Endothelial cell of umbilical vein (primary cell): ENCODE results near the gene MTMR3. TPM values are rescaled to one million over a fixed set of nuclear protein-coding genes. Genes with fewer than 3 reads are reported as not detected.

ENCODE experiments used
- BruUV-seq: library from RNA; stranded (reverse); fragments of 400-500 nt; replicated peaks from 2 replicates; lab custom pipeline; 2021; lab: Mats Ljungman, UMichigan
- CTCF ChIA-PET: fragments of 300-600, 350-600 bp; sonication (Branson Sonifier 250); formaldehyde crosslinking; loops from one replicate; lab custom pipeline; 2021; ENCODE audit warnings: antibody characterized with exemption, inconsistent platforms; lab: Charles Lee
- POLR2A ChIA-PET: fragments of 300-600, 350-600 bp; sonication (Branson Sonifier 250); formaldehyde crosslinking; loops from one replicate; lab custom pipeline; 2021; ENCODE audit warnings: antibody characterized with exemption, inconsistent platforms; lab: Charles Lee
- DNase-seq: peaks from one replicate; pipeline ENCODE4 v3.0.0-alpha.2; 2011; ENCODE audit warnings: low read depth, low spot score
- FAIRE-seq: peaks from 2 replicates; lab custom pipeline; 2011; peaks lifted over from hg19 to GRCh38; lab: Jason Lieb, UNC
- H2AFZ ChIP-seq: 2 replicates; pipeline ENCODE4 v1.6.0; 2012; ENCODE audit warnings: low read depth, low read length, control low read depth, inconsistent platforms
- H3K27ac ChIP-seq: 2 replicates; pipeline ENCODE4 v1.5.1; 2011; ENCODE audit warnings: low read depth, mild to moderate bottlenecking, control low read depth, low read length, moderate library complexity; ENCODE audit not compliant: insufficient read depth
- H3K27me3 ChIP-seq, 2 experiments: 2 replicates each; pipeline versions ENCODE4 v1.6.0 to v1.6.1; 2011; ENCODE audit warnings: low read length in 2 of 2, mixed read lengths in 1 of 2; ENCODE audit not compliant: control insufficient read depth in 2 of 2, insufficient read depth in 2 of 2
- H3K36me3 ChIP-seq, 2 experiments: 2 replicates in 1 of 2; 3 replicates in 1 of 2; pipeline ENCODE4 v1.5.1; 2011; ENCODE audit warnings: low read length in 2 of 2, mild to moderate bottlenecking in 1 of 2, moderate library complexity in 1 of 2; ENCODE audit not compliant: control insufficient read depth in 2 of 2, insufficient read depth in 2 of 2; ENCODE audit errors: extremely low read depth in 1 of 2
- H3K4me1 ChIP-seq: 3 replicates; pipeline ENCODE4 v1.5.1; 2011; ENCODE audit warnings: mild to moderate bottlenecking, low read length; ENCODE audit not compliant: control insufficient read depth, insufficient read depth; ENCODE audit errors: extremely low read depth
- H3K4me2 ChIP-seq: 2 replicates; pipeline ENCODE4 v1.6.1; 2011; ENCODE audit warnings: low read length, control low read depth, mixed read lengths; ENCODE audit not compliant: insufficient read depth
- H3K4me3 ChIP-seq, 3 experiments: fragments of 200-600 bp in 1 of 3; sonication (generic), shearing (Covaris generic) in 1 of 3; replicated peaks in 1 of 3; 2 replicates each; pipeline ENCODE4 v1.5.1; 2011 to 2016; ENCODE audit warnings: control low read depth in 3 of 3, low read length in 3 of 3, mild to moderate bottlenecking in 2 of 3, inconsistent platforms in 1 of 3, low read depth in 1 of 3, moderate library complexity in 1 of 3; ENCODE audit not compliant: insufficient read depth in 1 of 3
- H3K79me2 ChIP-seq: 2 replicates; pipeline ENCODE4 v1.6.0; 2012; ENCODE audit warnings: low read length, inconsistent platforms; ENCODE audit not compliant: control insufficient read depth, insufficient read depth
- H3K9ac ChIP-seq: replicated peaks from 2 replicates; pipeline ENCODE3; 2011; ENCODE audit warnings: low read length, control low read depth; ENCODE audit not compliant: insufficient read depth; ENCODE audit errors: extremely low read depth
- H3K9me1 ChIP-seq: replicated peaks from 3 replicates; pipeline ENCODE4 v1.6.0; 2011; ENCODE audit warnings: mild to moderate bottlenecking, low read length; ENCODE audit not compliant: control insufficient read depth, insufficient read depth; ENCODE audit errors: extremely low read depth
- H3K9me3 ChIP-seq: replicated peaks from 2 replicates; pipeline ENCODE4 v1.5.1; 2012; ENCODE audit warnings: low read length, inconsistent platforms; ENCODE audit not compliant: control insufficient read depth, insufficient read depth
- H4K20me1 ChIP-seq: replicated peaks from 2 replicates; pipeline ENCODE3; 2011; ENCODE audit warnings: mild to moderate bottlenecking, low read length; ENCODE audit not compliant: control insufficient read depth, insufficient read depth; ENCODE audit errors: extremely low read depth
- CTCF ChIP-seq, 2 donors: IDR thresholded peaks; 1 replicate in 1 of 2; 2 replicates in 1 of 2; pipeline ENCODE4 v1.5.1; 2011; ENCODE audit warnings: low read length in 2 of 2, mild to moderate bottlenecking in 2 of 2, moderate library complexity in 2 of 2, control low read depth in 1 of 2, inconsistent platforms in 1 of 2, low read depth in 1 of 2; ENCODE audit not compliant: insufficient read depth in 1 of 2; ENCODE audit errors: extremely low read depth in 1 of 2
- EZH2 ChIP-seq: IDR thresholded peaks from 2 replicates; pipeline ENCODE4 v1.6.1; 2012; ENCODE audit warnings: borderline replicate concordance, low read depth, mild to moderate bottlenecking, moderate library complexity, low read length, inconsistent platforms; ENCODE audit not compliant: severe bottlenecking
- FOS ChIP-seq: IDR thresholded peaks from 2 replicates; pipeline ENCODE4 v1.6.1; 2011; ENCODE audit warnings: mild to moderate bottlenecking, low read length, moderate library complexity, borderline replicate concordance; ENCODE audit not compliant: insufficient read depth
- GATA2 ChIP-seq: IDR thresholded peaks from 2 replicates; pipeline ENCODE4 v1.7.0; 2011; ENCODE audit warnings: low read depth, mild to moderate bottlenecking, moderate library complexity, mixed read lengths, low read length; ENCODE audit not compliant: insufficient read length, insufficient read depth
- JUN ChIP-seq: IDR thresholded peaks from 2 replicates; pipeline ENCODE4 v1.6.1; 2011; ENCODE audit warnings: borderline replicate concordance, low read depth; ENCODE audit not compliant: insufficient read length, insufficient read depth
- MAX ChIP-seq: IDR thresholded peaks from 2 replicates; pipeline ENCODE4 v1.6.1; 2011; ENCODE audit not compliant: insufficient read depth, insufficient read length
- MYC ChIP-seq: IDR thresholded peaks from one replicate; pipeline ENCODE4 v1.6.1; 2011; ENCODE audit warnings: mild to moderate bottlenecking, low read depth, low read length
- POLR2A ChIP-seq: IDR thresholded peaks from 2 replicates; pipeline ENCODE4 v1.6.1; 2012; ENCODE audit warnings: low read depth, mild to moderate bottlenecking, control low read depth, low read length
- POLR2AphosphoS5 ChIP-seq: IDR thresholded peaks from 2 replicates; pipeline ENCODE4 v1.6.1; 2012; ENCODE audit warnings: low read depth, mild to moderate bottlenecking, control low read depth, low read length, moderate library complexity; ENCODE audit not compliant: insufficient read depth
- dilution Hi-C: fragments of 300-500 bp; cut with MboI; formaldehyde crosslinking; loops from one replicate; pipeline ENCODE4 v1.15.0; 2019; ENCODE audit warnings: low sequenced_read_pairs; ENCODE audit not compliant: extremely low pct_ligation_motif_present
- intact Hi-C: fragments of 100-400 bp; cut with micrococcal nuclease; formaldehyde crosslinking; loops from one replicate; pipeline ENCODE4 v1.10.0; 2022
- polyA plus RNA-seq, 4 experiments: library from polyadenylated mRNA; depleted of rRNA in 3 of 4; stranded (reverse) in 3 of 4; unstranded in 1 of 4; fragments of >200 nt; gene quantifications; 2 replicates each; pipeline versions ENCODE4 v1.2.1 to v1.2.3, GENCODE V29; 2011 to 2012; ENCODE audit warnings: missing spikeins in 1 of 4
- total RNA-seq: library from RNA; stranded (reverse); gene quantifications from 2 replicates; pipeline ENCODE4 v1.2.3, GENCODE V29; 2021

MTMR3 gene
- total and polyA plus RNA-seq, 2 donors (not counting 3 experiments of a cell fraction or from before 2014, with no cell fraction given): 30.1 to 36.5 TPM

GRCh38 chr22:29987137-29987536, 104.2 kb downstream of the MTMR3 start:
- Histone ChIP-seq H3K9ac (no peak overlapping the region), H3K4me1 (no peaks in the 10 kb centered on the region), H3K27me3 (no peaks in the 10 kb centered on the region), H4K20me1 (no peaks in the 10 kb centered on the region), H3K4me3 (no peak overlapping the region), H2AFZ (no peak overlapping the region), H3K36me3 (peaks cover 0 to 3% of the 10 kb centered on the region in 2 experiments), H3K79me2 (no peaks in the 10 kb centered on the region), H3K9me3 (no peaks in the 10 kb centered on the region), H3K9me1 (no peaks in the 10 kb centered on the region), H3K27ac (no peak overlapping the region), H3K4me2 (no peak overlapping the region)
- TF ChIP-seq CTCF (IDR thresholded peaks at IDR 0.05; ENCODE audit: extremely low read depth in 1 of 2, insufficient read depth in 1 of 2, low read depth in 1 of 2, low read length in 2 of 2) (no peak), MAX (no peak), MYC (no peak), POLR2A (no peak), POLR2AphosphoS5 (no peak), FOS (no peak), JUN (no peak)
- ChIA-PET POLR2A (no interaction called here), CTCF (interaction anchor here (0.8 to 1.8 kb wide), 3 partner anchors 10 to 166 kb away, joined by 3 to 5 read pairs (median 3); no protein-coding TSS in a partner anchor)
- intact Hi-C loops (no loop called here), dilution Hi-C loops (no loop called here)
- FAIRE-seq (no peak), DNase-seq (no peak)
- no TSS peak for BruUV-seq

GRCh38 chr22:29988719-29989118, 105.7 kb downstream of the MTMR3 start:
- no peak for DNase-seq
- Histone ChIP-seq H3K4me1 (no peaks in the 10 kb centered on the region), H3K27me3 (no peaks in the 10 kb centered on the region), H3K36me3 (peaks cover 0 to 3% of the 10 kb centered on the region in 2 experiments), H3K9me3 (no peaks in the 10 kb centered on the region), H3K4me3 (no peak overlapping the region), H3K4me2 (no peak overlapping the region), H4K20me1 (no peaks in the 10 kb centered on the region), H3K9me1 (no peaks in the 10 kb centered on the region), H3K79me2 (no peaks in the 10 kb centered on the region), H3K27ac (no peak overlapping the region), H2AFZ (no peak overlapping the region), H3K9ac (no peak overlapping the region)
- CTCF ChIA-PET: no interaction called here
- intact Hi-C loops: no loop called here
- POLR2A ChIA-PET: no interaction called here
- TF ChIP-seq MYC: no peak
- no peak for TF ChIP-seq JUN
- no peak for TF ChIP-seq MAX
- no peak for TF ChIP-seq POLR2AphosphoS5
- TF ChIP-seq CTCF (IDR thresholded peaks at IDR 0.05; ENCODE audit: extremely low read depth in 1 of 2, insufficient read depth in 1 of 2, low read depth in 1 of 2, low read length in 2 of 2): no peak
- TF ChIP-seq GATA2: no peak
- TF ChIP-seq EZH2: no peak
- TF ChIP-seq POLR2A: no peak
- no peak for TF ChIP-seq FOS
- no TSS peak for BruUV-seq
- FAIRE-seq: no peak
- dilution Hi-C loops: no loop called here
